Thyroid gland (tissue), 4 donors: ENCODE measurements around the gene RAB31.

Experiments used
- CTCF ChIP-seq, 6 experiments: fragments of 200-600 bp in 3 of 6; fragments of 450-650 bp in 3 of 6; sonication (generic) in 3 of 6; IDR thresholded peaks; one replicate each; pipeline ENCODE4 v1.5.1; 2016 to 2019; ENCODE audit warnings: antibody characterized with exemption in 6 of 6, mild to moderate bottlenecking in 2 of 6, inconsistent platforms in 1 of 6, moderate library complexity in 1 of 6
- POLR2A ChIP-seq, 2 donors: fragments of 450-650 bp; IDR thresholded peaks; one replicate each; pipeline ENCODE4 v1.6.1; 2017; ENCODE audit warnings: antibody characterized with exemption in 2 of 2, mild to moderate bottlenecking in 2 of 2, moderate library complexity in 1 of 2

- TF ChIP-seq CTCF (IDR thresholded peaks at IDR 0.05) (no peak), POLR2A (IDR thresholded peaks at IDR 0.05) (no peak)
These were observed 82.2 kb downstream of the RAB31 start for GRCh38 chr18:9790261-9790660.
